AG04449 (cell line): ENCODE data around the gene ELFN2.

Experiments used
- CTCF ChIA-PET: fragments of 350-600 bp; formaldehyde crosslinking; extraction: SDS; loops from one replicate; lab custom pipeline; 2021; ENCODE audit warnings: antibody characterized with exemption; lab: Yijun Ruan, JAX
- POLR2A ChIA-PET: fragments of 400-600, 350-600 bp; formaldehyde crosslinking; extraction: SDS; loops from one replicate; lab custom pipeline; 2020; ENCODE audit warnings: antibody characterized with exemption, inconsistent platforms; lab: Yijun Ruan, JAX
- DNase-seq: peaks from one replicate; pipeline ENCODE4 v3.0.0-alpha.2; 2010; ENCODE audit warnings: low read depth, low spot score
- H3K4me3 ChIP-seq: 2 replicates; pipeline ENCODE4 v1.5.1; 2011; ENCODE audit warnings: low read depth, mild to moderate bottlenecking, control low read depth, low read length
- TF ChIP-seq, protein P1 (sequence below): IDR thresholded peaks from one replicate; pipeline ENCODE4 v1.5.1; 2011; ENCODE audit warnings: mild to moderate bottlenecking, moderate library complexity, low read length, control low read depth, inconsistent platforms; ENCODE audit not compliant: insufficient read depth; ENCODE audit errors: missing control alignments

ELFN2 gene

DNA sequence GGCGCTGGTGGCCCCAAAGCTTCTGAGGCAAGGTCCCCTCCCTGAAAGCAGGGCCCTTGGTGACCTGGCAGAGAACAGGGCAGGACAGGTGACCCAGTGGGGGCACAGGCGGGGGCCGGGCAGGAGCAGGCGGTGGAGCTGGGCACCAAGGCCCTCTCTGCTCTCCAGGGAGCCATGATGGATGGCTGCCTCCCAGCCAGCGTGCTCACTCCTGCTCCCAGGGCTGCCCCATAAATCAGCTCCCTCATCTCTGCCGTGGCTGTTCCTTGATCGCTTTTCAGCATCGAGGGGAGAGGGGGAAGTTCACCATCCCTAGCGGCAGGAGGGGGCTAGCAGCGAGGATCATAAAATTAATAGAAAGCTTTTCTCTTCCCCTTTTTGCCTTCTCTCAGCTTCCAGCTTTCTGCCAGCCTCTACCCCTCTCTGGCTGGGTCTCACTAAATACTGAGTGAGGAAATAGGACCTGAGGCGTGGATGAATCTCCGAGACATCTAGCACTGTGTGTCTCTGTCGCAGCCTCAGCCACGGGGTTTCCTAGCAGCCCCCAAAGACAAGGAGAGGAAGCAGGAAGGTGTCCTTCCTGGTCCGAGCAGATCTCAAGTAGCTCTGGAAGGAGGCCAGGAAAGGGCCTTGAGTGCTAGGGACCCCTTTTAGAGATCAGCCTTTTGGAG lies 22.2 kb upstream of the ELFN2 start:
- TF ChIP-seq, protein P1, sequence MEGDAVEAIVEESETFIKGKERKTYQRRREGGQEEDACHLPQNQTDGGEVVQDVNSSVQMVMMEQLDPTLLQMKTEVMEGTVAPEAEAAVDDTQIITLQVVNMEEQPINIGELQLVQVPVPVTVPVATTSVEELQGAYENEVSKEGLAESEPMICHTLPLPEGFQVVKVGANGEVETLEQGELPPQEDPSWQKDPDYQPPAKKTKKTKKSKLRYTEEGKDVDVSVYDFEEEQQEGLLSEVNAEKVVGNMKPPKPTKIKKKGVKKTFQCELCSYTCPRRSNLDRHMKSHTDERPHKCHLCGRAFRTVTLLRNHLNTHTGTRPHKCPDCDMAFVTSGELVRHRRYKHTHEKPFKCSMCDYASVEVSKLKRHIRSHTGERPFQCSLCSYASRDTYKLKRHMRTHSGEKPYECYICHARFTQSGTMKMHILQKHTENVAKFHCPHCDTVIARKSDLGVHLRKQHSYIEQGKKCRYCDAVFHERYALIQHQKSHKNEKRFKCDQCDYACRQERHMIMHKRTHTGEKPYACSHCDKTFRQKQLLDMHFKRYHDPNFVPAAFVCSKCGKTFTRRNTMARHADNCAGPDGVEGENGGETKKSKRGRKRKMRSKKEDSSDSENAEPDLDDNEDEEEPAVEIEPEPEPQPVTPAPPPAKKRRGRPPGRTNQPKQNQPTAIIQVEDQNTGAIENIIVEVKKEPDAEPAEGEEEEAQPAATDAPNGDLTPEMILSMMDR, result no peak
- H3K4me3 ChIP-seq, result no peak overlapping the region
- ChIA-PET CTCF (interaction anchor here (0.6 to 1.7 kb wide), 8 partner anchors 8 to 190 kb away, joined by 3 to 10 read pairs (median 4); no protein-coding TSS in a partner anchor), POLR2A (no interaction called here)
- DNase-seq, result no peak

DNA sequence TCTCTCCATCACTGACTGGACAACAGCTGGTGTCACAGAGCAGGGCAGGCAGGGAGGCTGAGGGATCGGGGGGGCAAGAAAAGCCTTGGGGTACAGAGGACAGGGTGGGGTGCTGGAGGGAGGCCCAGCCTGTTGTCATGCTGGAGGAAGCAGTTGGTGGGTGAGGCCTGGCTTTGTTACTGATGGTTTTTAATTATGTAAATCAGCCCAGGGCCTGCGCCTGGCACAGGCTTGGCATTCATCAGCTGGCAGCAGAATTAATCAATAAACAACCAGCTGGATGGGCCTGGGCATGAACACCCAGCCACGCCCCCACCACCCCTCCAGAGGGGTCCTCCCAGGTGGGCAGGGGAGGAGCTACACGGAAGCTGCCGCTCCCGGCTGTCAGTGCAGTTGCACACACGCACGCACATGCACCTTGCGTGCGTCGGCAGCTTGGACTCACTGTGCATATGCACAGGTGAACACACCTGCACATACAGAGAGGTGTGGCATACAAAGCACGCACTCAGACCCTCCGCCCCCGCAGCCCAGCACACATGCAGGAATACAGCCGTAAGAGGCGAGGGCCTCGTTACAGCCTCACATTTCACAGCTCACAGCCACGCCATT lies 21.3 kb upstream of the ELFN2 start:
- ChIA-PET CTCF (interaction anchor here (0.6 to 1.7 kb wide), 5 partner anchors 8 to 188 kb away, joined by 3 to 10 read pairs (median 4); no protein-coding TSS in a partner anchor), POLR2A (no interaction called here)
- no peak for DNase-seq
- H3K4me3 ChIP-seq, result no peak overlapping the region
- TF ChIP-seq, protein P1, result no peak

DNA sequence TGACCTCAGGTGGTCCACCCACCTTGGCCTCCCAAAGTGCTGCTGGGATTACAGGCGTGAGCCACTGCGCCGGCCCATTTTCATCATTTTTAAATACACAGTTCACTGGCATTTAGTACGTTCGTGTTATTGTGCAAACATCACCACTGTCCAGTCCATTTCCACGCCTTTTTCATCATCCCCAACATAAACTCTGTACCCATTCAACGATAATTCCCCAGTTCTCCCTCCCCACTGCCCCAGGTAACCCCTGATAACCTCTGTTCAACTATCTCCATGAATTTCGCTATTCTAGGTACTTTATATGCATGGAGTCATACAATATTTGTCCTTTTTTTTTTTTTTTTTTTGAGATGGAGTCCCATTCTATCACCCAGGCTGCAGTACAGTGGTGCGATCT lies 18.2 kb upstream of the ELFN2 start:
- DNase-seq, result no peak
- H3K4me3 ChIP-seq, result no peak overlapping the region
- TF ChIP-seq, protein P1, result no peak
- ChIA-PET POLR2A (no interaction called here), CTCF (interaction anchor here (1.8 kb wide), 1 partner anchor 10 kb away, joined by 5 read pairs; no protein-coding TSS in a partner anchor)

DNA sequence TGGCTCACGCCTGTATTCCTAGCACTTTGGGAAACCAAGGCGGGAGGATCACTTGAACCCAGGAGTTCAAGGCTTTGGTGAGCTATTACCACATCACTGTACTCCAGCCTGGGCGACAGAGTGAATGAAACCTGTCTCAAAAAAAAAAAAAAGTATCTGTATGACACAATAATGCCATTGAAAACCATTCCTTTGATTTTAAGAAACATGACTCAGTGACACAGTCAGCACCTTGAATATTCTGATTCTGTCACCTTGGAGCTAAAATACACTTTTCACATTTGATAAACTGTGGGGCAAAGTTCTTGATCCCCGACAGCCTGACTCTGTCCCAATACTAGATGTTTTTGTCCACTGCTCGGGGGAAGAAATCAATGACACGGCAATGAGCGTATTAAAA lies 16.7 kb upstream of the ELFN2 start:
- DNase-seq, result no peak
- ChIA-PET CTCF (interaction anchor here (0.8 to 1.8 kb wide), 4 partner anchors 12 to 183 kb away, joined by 3 to 7 read pairs (median 5); no protein-coding TSS in a partner anchor), POLR2A (no interaction called here)
- H3K4me3 ChIP-seq, result no peak overlapping the region
- TF ChIP-seq, protein P1, result no peak

DNA sequence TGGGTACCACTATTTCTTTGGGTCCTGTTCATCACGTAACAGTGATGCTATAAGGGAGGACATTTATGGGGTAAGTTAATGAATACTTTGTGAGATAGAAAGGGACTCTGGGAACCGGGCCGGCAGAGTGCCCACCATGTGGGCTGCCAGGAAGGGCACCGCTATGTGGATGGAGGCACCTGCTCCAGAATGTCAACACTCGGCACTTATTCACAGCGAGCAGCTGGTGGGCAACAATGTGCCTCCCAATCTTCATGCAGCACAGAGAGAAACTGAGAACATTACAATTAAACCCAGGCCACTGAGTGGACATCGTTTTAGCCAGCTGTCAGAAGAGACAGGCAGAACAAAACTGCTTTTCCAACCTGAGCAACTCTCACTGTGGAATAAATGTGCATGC lies 15.8 kb upstream of the ELFN2 start:
- ChIA-PET POLR2A (no interaction called here), CTCF (interaction anchor here (1.1 to 3.8 kb wide), 3 partner anchors 14 to 183 kb away, joined by 3 to 28 read pairs (median 3); no protein-coding TSS in a partner anchor)
- TF ChIP-seq, protein P1, result no peak

DNA sequence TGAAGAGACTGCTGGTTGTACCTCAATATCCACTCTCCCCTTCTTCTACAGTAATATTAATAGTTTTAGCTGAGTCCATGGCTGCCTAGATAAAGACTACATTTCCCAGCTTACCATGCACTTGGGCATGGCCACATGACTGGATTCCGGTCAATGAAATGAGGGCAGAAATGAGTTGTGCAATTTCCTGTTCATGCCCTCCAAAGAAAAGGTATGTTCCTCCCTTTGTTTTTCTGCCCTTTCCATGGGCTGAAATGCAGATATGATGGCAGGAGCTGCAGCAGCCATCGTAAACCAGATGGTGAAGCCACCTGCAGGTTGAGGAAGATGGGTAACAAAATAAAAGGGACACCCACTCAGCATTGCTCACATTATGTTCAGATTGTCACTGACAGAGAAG lies 15.3 kb upstream of the ELFN2 start:
- no peak overlapping the region for H3K4me3 ChIP-seq
- DNase-seq, result no peak
- TF ChIP-seq, protein P1, result no peak
- CTCF ChIA-PET, result interaction anchor here (1.0 to 3.8 kb wide), 5 partner anchors 13 to 201 kb away, joined by 3 to 28 read pairs (median 3); no protein-coding TSS in a partner anchor
- POLR2A ChIA-PET, result no interaction called here

More for the DNA sequence above, 15.8 kb upstream of the ELFN2 start:
- no peak for DNase-seq
- H3K4me3 ChIP-seq, result no peak overlapping the region
